Nephron (organoid): ENCODE results near the gene ZNF544.
"Not testable (repeated sequence)": the region's sequence is repeated elsewhere in the genome, so short reads cannot be mapped to it uniquely, and the experiment has no call there.

Experiments
- H3K27ac Mint-ChIP-seq, 3 experiments: 2 replicates each; pipeline ENCODE4 v1.8.0; 2020; ENCODE audit warnings: mixed read lengths in 3 of 3, mild to moderate bottlenecking in 2 of 3, moderate library complexity in 1 of 3
- H3K27me3 Mint-ChIP-seq: 2 replicates; pipeline ENCODE4 v1.8.0; 2021; ENCODE audit warnings: low read depth, mild to moderate bottlenecking, moderate library complexity, mixed read lengths
- H3K36me3 Mint-ChIP-seq: 2 replicates; pipeline ENCODE4 v1.8.0; 2020; ENCODE audit warnings: low read depth, mixed read lengths
- H3K4me1 Mint-ChIP-seq: 2 replicates; pipeline ENCODE4 v1.8.0; 2020; ENCODE audit warnings: mixed read lengths
- H3K4me3 Mint-ChIP-seq, 3 experiments: 2 replicates each; pipeline ENCODE4 v1.8.0; 2020; ENCODE audit warnings: mild to moderate bottlenecking in 3 of 3, mixed read lengths in 3 of 3, moderate library complexity in 2 of 3
- H3K9me3 Mint-ChIP-seq: 2 replicates; pipeline ENCODE4 v1.8.0; 2020; ENCODE audit warnings: mixed read lengths
- CTCF ChIP-seq, 3 experiments: fragments of 200-600 bp; sonication (generic); IDR thresholded peaks; one replicate each; pipeline ENCODE4 v1.5.0; 2021; ENCODE audit warnings: antibody characterized with exemption in 3 of 3; ENCODE audit not compliant: unreplicated experiment in 3 of 3

The ZNF544 gene

DNA sequence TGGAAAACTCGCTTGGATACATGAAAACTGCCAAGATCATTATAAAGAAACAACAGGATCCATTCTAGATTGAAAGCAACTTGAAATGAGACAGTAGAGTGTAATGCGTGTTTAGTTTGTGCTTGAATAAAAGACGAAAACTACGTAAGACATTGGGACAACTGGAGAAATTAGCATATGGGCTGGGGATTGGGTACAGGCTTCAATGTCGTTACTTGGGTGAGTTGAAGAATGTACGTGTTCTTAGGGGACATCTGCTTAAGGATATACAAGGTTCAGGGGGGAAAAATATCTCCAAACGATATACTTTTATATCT is 76.0 kb downstream of the ZNF544 start:
- Mint-ChIP-seq H3K9me3 (peaks cover 9% of the 10 kb centered on the region), H3K4me1 (peaks cover 22% of the 10 kb centered on the region), H3K4me3 (peak overlapping the region; percentile 96 to 100 (median 99)), H3K27ac (peak overlapping the region; percentile 83 to 96 (median 89)), H3K27me3 (no peaks in the 10 kb centered on the region), H3K36me3 (peaks cover 84% of the 10 kb centered on the region)
- TF ChIP-seq CTCF (IDR thresholded peaks at IDR 0.05; ENCODE audit: unreplicated experiment in 3 of 3), result no peak

GRCh38 chr19:58305065-58305931 is 76.6 kb downstream of the ZNF544 start, which contains the start of gene ERVK3-1:
Gene ERVK3-1, plus strand, starts transcription at chr19:58305377. Its CDS starts 6,792 bp downstream, at chr19:58312169.
- H3K9me3 Mint-ChIP-seq, result peaks cover 5% of the 10 kb centered on the region
- peak within 1 kb of the TSS; percentile 83 to 96 (median 89) for H3K27ac Mint-ChIP-seq
- peaks cover 22% of the 10 kb centered on the region for H3K4me1 Mint-ChIP-seq
- H3K4me3 Mint-ChIP-seq, result peak within 1 kb of the TSS; percentile 96 to 100 (median 99)
- H3K27me3 Mint-ChIP-seq, result no peaks in the 10 kb centered on the region
- TF ChIP-seq CTCF (IDR thresholded peaks at IDR 0.05; ENCODE audit: unreplicated experiment in 3 of 3), result no peak
- H3K36me3 Mint-ChIP-seq, result peaks cover 84% of the 10 kb centered on the region

GRCh38 chr19:58305932-58306323 is 77.2 kb downstream of the ZNF544 start:
- peaks cover 2% of the 10 kb centered on the region for H3K9me3 Mint-ChIP-seq
- no peaks in the 10 kb centered on the region for H3K27me3 Mint-ChIP-seq
- no peak for TF ChIP-seq CTCF (IDR thresholded peaks at IDR 0.05; ENCODE audit: unreplicated experiment in 3 of 3)
- H3K36me3 Mint-ChIP-seq, result peaks cover 83% of the 10 kb centered on the region
- peak overlapping the region; percentile 96 to 100 (median 99) for H3K4me3 Mint-ChIP-seq
- peak overlapping the region in 2 of 3 experiments; percentile 47 to 51 for H3K27ac Mint-ChIP-seq
- peaks cover 22% of the 10 kb centered on the region for H3K4me1 Mint-ChIP-seq

- Mint-ChIP-seq H3K4me3 (peak overlapping the region; percentile 34 to 51 (median 45)), H3K27ac (no peak overlapping the region), H3K9me3 (no peaks in the 10 kb centered on the region), H3K36me3 (peaks cover 83% of the 10 kb centered on the region), H3K4me1 (peaks cover 26% of the 10 kb centered on the region), H3K27me3 (no peaks in the 10 kb centered on the region)
- no peak for TF ChIP-seq CTCF (IDR thresholded peaks at IDR 0.05; ENCODE audit: unreplicated experiment in 3 of 3)
Observed at GRCh38 chr19:58307736-58308135, 79.0 kb downstream of the ZNF544 start.

DNA sequence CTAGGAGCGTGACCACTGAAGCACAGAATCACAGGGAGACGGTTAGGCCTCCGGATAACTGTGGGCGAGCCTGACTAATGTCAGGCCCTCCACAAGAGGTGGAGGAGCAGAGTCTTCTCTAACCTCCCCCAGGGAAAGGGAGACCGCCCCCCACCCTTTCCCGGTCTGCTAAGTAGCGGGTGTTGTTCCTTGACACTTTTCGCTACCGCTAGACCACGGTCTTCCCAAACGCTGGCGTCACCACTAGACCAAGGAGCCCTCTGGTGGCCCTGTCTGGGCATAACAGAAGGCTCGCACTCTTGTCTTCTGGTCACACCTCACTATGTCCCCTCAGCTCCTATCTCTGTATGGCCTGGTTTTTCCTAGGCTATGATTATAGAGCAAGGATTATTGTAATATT is 82.0 kb downstream of the ZNF544 start:
- Mint-ChIP-seq H3K4me1 (peaks cover 13% of the 10 kb centered on the region), H3K36me3 (peaks cover 95% of the 10 kb centered on the region)
- H3K27ac Mint-ChIP-seq, H3K4me3 Mint-ChIP-seq, H3K9me3 Mint-ChIP-seq, H3K27me3 Mint-ChIP-seq: not testable (repeated sequence)
- TF ChIP-seq CTCF (IDR thresholded peaks at IDR 0.05; ENCODE audit: unreplicated experiment in 3 of 3), result peak; percentile 28 to 43 (median 36)
